Measurements from ENCODE around the gene HJV.

Gene HJV

GRCh38 chr1:145993618-145994390, 27.7 kb downstream of the HJV start:
- no peak for DNase-seq (ENCODE audit: low read depth in 2 of 2)

- no peak for DNase-seq (ENCODE audit: low read depth in 2 of 2)
These were observed 28.4 kb downstream of the HJV start for GRCh38 chr1:145992958-145993617.

DNA sequence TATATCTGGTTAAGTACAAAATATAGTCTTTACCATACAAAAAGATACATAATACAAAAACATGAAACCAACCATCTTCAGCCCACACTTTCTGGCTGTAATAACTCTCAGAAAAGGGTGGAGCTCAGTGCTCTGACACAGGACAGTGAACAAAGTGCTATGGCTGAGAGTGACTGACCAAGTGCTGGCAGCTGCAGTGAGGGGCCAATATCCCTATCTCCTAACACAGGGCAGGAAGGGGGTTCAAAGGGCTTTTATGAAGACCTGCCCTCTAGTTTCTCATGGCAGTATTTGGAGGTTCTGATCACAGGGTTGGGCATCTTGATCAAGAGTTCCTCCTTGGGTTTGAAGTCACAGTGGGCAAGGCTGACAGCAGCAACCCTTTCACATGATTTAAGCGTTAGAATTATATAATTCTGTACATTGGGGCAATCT, 29.0 kb downstream of the HJV start:
- no peak for DNase-seq (ENCODE audit: low read depth in 2 of 2)

- no peak for DNase-seq (ENCODE audit: low read depth in 2 of 2)
These were observed 29.7 kb downstream of the HJV start for GRCh38 chr1:145991735-145992412.

DNA sequence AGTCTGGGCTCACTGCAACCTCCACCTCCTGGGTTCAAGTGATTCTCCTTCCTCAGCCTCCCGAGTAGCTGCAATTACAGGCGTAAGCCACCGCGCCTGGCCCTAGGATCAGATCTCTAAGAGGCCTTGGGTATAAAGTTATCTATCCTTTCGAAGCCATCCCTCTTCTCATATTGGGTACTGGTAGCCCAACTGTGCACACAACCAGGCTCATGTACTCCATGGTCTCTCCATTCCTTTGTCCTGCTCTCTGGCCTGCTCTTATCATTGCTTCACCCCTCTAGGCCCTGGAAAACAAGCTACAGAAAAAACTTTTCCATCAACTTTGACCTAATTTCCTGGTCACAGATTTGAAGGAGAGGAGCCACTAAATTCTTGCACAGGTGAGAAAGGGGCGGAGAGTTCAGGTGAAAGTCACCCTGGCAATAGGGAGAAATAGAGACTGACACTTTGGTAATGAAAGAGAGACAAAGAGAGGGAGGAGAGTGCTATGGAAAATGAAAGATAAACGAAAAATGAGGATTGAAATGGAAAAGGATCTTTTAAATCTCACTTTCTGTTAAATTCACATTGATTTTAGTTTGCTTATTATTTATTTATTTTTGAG, 31.2 kb downstream of the HJV start:
- no peak for DNase-seq (ENCODE audit: low read depth in 2 of 2)

DNA sequence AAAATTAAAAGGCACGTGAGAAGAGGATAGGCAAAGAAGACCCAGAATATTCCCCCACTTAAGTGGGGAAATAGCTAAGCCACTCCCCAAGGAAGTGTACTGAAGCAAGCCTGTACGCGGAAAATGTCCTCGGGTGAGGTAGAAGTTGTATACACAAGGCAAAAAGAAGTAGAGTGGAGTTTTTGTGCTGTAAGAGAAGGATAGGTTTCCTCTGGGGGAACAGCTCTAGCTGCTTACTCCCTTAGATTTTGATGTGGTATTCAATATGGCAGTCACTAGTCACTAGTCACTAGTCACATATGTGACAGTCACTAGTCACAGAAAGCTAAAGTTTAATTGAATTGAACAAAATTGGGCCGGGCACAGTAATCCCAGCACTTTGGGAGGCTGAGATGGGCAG, 32.8 kb downstream of the HJV start:
- DNase-seq (ENCODE audit: low read depth in 2 of 2) = no peak

- DNase-seq (ENCODE audit: low read depth in 2 of 2) = no peak
These were observed 33.6 kb downstream of the HJV start for GRCh38 chr1:145987926-145988325.

DNA sequence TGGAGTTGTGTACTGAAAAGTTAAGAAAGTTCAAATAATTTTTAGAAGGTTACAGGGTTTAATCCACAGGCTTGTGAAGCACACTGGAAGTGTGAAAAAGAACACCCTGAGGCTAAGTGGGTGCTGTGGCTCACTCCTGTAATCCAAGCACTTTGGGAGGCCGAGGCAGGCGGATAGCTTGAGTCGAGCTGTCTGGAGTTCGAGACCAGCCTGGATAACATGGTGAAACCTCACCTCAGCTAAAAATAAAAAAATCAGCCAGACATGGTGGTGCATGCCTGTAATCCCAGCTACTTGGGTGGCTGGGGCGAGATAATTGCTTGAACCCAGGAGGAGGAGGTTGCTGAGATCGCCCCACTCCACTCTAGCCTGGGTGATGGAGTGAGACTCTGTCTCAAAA, 35.0 kb downstream of the HJV start:
- no peak for DNase-seq (ENCODE audit: low read depth in 2 of 2)

GRCh38 chr1:145985502-145986439, 35.8 kb downstream of the HJV start:
- no peak for DNase-seq (ENCODE audit: low read depth in 2 of 2)

DNA sequence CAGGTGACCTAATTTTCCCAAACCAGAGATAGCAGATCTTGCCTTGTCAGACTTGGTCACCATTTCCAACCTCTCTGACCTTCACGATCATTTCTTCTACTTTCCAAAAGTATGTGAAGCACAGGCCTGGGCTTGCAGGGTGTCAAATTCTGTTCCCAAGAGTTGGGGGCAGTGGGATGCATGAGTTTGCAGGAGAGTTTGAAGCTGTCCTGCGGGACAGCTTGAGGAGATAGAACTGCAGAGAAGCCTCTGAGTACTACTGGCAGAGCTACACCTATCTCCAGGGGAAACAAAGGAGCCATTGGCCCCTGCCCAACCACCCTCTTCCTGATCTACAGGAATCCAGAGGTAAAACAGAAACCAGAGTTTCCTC, 36.4 kb downstream of the HJV start:
- DNase-seq (ENCODE audit: low read depth in 2 of 2) = no peak

GRCh38 chr1:145983960-145984830, 37.3 kb downstream of the HJV start:
- DNase-seq (ENCODE audit: low read depth in 2 of 2) = no peak

DNA sequence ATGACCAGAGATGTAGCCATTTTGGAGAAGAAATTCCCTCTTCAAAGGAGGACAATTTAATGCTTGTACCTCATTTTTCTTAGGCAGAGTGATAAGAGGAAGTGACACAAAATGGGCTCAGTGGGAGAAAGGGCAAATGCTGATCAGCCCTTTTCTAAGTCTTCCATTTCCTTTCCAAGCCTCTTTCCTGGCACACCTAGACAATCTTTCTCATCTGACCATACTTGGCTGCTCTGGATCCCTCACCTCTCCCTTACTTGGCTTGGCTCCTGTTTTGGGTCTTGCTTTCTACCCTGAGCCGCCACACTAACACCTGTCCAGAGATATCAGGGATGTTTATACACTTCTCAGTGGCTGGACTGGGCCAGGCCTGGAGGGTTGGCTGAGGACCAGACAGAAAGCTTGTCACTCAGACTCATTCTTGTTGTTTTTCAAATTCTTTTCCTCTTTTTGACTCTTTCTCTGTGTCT, 38.3 kb downstream of the HJV start:
- DNase-seq (ENCODE audit: low read depth in 2 of 2) = no peak

DNA sequence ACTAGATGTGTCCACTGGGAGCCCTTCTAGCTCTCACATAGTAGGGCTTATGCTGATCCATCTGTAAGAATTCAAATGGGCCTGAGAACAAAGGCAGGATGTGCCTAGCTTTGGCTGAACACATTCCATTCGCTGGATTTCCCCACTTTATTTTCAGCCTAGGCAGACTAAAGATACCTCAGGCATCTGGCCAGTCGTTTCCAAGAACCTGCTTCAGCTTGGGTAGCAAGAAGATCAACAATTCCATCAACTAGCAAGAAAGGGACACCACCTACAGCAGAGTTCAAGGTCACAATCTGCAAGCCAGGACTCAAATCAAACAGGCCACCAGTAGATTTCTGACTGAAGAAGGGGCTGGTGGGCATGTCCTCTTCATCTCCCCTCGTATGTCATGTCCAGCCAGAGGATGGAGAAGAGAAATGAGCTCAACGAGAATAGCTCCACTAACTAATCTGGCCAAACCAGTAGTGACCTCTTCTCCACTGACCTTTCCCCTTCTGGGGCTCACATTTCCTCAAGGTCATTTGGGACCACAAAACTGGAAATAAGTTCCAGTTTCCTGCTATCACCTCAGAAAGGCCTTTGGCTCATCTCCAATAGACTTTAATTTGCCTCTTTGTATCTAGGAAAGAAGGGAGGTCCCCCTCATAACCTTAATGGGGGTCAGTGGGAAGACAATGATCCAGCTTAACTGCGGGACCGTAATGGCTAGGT, 39.4 kb downstream of the HJV start:
- DNase-seq (ENCODE audit: low read depth in 2 of 2) = no peak

DNA sequence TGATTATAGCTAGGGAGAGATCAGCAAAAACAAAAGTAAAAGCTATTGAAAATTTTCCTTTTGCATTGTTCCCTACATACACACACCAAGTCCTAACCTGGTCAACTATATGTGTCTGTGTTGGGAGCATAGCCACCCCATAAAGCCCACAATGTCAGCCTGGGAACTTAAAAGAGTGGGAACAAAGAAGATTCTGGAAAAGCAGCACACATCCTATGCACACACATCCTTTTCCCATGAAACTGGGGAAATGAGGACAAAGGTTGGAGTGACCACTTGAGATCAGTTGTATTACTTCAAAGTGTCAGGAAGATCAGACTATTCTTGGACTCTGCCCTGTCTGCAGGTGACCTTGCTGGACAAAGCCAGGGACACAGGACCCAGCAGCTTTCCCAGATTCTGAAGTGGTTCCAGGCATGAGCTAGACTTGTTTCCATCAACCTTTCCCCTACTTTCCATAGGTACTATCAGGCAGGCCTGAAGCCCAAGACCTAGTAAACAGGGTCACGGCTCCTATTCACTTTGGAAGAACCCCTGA, 41.0 kb downstream of the HJV start:
- no peak for DNase-seq (ENCODE audit: low read depth in 2 of 2)

DNA sequence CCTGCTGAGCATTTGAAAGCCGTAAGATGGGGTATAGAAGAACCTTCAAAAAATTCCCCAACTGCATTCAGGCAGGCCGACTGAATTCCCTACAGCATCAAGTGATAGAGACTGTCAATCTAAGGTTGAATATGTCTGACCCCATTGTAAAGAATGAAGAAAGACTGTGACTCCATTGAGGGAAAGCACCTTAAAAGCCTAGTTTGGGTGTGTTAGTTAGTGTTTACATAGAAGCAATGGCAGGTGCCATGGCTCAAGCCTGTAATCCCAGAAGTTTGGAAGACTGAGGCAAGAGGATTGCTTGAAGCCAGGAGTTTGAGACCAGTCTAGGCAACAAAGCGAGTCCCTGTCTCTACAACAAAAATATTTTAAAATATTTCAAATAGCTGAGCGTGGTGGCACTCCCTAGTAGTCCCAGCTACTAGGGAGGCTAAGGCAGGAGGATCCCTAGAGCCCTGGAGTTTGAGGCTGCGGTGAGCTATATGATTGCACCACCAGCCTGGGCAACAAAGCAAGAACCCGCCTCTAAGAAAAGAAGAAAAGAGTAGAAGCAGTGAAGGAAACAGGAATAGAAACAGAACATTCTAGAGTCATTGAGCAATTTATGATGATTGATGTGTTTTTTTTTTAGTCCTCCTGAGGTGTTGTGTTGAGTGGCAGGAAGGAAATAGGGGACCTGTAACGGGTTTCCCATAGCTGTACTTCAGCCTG, 41.6 kb downstream of the HJV start:
- DNase-seq (ENCODE audit: low read depth in 2 of 2) = no peak

DNA sequence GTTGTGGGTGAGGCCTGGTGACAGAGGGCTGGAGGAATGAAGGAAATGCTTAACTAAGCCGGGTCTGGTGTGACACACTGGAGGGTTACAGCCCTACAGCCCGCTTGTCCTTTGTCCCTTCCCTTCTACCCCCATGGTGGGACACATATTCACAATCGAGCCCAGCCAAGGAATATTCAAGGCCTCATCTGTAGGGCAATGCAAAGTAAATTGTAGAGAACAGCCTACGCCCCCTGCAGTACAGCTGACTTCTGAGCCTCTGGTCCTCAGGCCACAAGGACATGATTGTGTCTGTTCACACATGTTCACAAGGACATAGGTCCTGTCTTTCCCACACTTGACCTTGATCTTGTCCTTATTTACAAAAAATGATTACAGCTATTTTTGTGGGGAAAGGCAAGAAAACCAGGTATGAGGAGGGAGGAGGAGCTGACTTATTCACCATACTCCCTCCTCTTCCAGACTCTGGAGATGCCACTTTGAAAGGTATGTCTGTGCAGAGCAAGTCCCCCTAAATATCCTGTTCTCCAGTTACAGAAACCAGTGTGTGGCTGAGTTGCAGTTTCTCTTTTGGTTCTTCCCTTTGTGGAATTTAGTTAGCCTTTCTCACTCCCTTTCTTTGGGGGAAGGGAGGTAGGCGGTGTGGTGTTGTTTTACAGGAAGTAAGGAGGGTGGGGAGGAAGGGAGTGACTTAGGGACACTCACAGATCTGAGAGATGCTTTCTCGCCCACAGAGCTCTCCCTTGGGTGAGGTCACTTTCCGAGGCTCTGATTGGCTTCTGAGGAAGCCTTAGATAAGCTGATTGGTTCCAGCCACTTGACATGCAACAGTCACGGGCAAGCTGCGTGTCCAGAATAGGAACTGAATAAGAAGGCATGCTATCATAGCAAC, 42.4 kb downstream of the HJV start:
- peak in 1 of 2 donors; percentile 74 for DNase-seq (ENCODE audit: low read depth in 2 of 2)

DNA sequence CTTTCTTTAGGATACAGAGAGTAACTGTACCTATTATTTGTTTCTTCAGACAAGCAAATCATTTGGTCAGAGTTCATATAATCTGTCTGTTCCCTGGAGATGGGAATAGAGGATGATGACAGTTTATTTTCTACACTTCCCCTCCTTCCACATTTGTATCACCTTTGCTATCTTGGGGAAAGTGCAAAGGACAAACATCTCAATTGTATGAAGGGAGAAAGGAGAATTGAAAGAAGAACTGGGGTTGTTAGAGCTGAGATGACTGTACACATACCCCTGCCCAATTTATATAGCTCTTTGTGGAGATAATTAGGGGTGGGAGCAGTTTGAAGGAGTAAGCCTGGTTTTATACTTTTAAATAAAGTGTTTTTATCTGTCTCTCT, 43.1 kb downstream of the HJV start:
- DNase-seq (ENCODE audit: low read depth in 2 of 2) = no peak

Data from stimulated activated CD8-positive, alpha-beta memory T cell treated with anti-CD3 and anti-CD28 coated beads, Interleukin-15, amount 100 ng/mL, for 4 hours (primary cell).